Tongue (tissue), 2 donors: ENCODE results near the gene PTCD1. TPM values are rescaled to one million over a fixed set of nuclear protein-coding genes. Genes with fewer than 3 reads are reported as not detected.

Source experiments
- DNase-seq: peaks from one replicate; pipeline ENCODE4 v3.0.0-alpha.2; 2015
- total RNA-seq: library from RNA; depleted of rRNA; stranded (reverse); fragments of >200 nt; gene quantifications from one replicate; pipeline ENCODE4 v1.2.3, GENCODE V29; 2014

Gene PTCD1
- total RNA-seq, 1 donor from 2014 or later = 6.8 TPM

DNA sequence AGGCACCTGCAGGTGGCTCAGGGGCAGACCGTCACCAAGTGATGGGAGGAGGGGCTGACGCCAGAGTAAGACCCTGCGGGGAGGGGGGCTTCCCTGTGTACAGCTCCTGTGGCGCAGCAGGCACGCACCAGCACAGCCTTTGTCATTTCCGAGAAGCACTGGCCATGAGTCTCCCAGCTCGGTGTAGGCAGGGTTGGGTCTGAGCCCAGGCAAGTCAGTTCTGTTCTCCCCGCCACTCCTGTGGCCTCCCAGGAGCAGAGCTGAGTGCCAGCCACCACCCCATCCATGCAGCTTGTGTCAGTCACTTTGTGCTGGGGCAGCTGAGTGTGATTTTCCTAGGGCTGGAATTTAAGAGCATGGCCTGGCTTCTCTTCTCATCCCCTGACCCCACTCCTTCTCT, 13.3 kb upstream of the PTCD1 start:
- no peak for DNase-seq

DNA sequence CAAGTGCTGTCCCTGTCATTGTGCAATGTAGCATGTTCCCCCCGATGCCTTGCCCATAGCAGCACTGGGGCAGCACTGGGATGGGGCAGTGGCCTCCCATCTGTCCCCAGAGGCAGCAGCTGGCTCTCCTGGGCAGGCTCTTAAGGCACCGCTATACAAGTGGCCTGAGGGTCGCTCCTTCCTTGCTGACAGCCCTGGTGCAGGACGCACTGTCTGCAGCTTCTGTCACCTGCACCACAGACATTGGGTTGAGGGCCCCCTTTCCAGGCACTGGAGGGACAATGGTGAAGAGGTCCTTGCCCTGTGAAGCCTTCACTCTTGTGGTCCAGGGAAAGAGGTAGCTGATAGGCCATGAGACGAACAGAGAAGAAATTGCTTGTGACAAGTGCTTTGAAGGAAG, 10.7 kb upstream of the PTCD1 start:
- DNase-seq = no peak

DNA sequence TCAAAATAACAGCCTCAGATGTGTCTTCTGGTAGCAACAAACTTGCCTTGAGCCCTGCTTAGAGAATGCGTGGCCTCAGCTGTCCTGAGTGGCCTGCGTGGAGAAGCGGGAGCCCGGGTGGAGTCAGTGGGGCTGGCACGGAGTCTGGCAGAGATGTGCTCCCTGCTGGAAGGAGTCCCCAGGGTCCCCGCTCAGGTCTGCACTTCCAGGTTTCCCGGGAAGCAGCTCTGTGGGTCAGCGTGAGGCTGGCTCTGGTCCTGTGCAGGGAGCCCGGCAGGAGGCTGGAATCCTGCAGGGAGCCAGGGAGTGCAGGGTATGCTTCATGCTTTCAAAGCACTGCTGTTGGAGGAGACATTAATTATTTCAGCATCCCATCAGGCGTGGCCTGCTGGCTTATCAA, 10.3 kb upstream of the PTCD1 start:
- DNase-seq = no peak

DNA sequence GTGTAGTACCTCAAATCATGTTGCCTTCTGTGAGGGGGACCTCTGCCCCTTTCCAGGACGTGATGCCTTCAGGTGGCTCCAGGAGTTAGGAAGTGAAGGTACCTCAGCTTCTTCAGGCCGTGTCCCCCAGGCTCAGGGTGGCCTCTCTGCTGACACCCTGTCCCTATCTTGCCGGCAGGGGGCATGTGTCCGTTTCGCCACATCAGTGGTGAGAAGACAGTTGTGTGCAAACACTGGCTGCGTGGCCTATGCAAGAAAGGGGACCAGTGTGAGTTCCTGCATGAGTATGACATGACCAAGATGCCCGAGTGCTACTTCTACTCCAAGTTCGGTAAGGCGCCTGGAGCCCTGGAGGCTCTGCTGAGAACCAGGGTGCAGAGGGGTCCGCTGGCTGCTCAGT, 9.3 kb upstream of the PTCD1 start:
- no peak for DNase-seq

DNA sequence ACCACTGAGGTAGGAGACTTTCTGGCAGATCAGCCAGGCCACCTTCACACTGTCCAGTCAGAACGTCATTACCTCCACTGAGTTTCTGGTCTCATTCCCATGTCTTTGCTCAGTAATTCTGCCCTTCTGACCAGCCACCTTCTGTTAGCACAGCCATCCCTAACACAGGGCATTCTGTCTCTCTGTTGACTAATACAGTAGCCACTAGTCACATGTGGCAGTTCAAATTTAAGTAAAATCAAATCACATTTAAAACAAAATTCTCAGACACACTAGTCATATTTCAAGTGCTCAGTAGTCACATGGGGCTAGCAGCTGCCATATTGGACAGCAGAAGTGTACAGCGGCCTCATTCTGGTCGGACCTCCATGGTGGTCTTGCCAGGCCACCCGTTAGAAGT, 7.5 kb upstream of the PTCD1 start:
- no peak for DNase-seq

DNA sequence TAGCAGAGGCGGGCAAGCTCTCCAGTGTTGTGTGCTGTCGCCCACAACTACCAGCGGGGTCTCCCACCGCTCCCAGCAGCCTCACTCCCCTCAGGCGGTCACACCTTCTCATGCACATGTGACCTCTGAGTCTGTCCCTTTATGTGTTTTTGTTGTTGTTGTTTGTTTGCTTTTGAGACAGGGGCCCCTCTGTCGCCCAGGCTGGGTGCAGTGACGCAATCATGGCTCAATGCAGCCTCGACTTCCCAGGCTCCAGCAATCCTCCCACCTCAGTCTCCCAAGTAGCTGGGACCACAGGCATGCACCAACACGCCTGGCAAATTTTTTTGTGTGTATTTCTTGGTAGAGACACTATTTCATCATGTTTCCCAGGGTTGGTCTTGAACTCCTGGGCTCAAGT, 1.6 kb upstream of the PTCD1 start:
- DNase-seq = no peak

DNA sequence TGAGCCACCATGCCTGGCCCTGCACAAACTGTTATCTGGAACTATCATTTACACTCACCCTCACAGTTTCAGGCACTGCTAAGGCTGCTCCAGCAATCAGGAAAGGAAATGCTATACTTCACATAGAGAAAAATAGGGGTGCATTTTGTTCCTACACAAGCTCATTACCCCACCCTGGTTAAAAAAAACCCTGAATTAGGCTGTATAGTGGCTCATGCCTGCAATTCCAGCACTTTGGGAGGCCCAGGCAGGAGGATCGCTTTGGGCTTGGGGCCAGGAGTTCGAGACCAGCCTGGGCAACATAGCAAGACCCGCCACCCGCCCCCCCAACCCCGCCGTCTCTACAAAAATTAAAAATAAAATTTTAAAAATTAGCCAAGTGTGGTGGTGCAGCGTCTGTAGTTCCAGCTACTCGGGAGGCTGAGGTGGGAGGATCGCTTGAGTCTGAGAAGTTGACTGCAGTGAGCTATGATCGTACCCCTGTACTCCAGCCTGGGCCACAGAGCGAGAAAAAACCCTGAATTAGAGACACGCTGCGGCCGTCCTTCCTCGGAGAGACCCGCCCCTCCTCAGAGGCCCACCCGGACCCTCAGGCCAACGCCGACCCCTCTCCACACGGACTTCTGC, 539 bp downstream of the PTCD1 start:
- no peak for DNase-seq

DNA sequence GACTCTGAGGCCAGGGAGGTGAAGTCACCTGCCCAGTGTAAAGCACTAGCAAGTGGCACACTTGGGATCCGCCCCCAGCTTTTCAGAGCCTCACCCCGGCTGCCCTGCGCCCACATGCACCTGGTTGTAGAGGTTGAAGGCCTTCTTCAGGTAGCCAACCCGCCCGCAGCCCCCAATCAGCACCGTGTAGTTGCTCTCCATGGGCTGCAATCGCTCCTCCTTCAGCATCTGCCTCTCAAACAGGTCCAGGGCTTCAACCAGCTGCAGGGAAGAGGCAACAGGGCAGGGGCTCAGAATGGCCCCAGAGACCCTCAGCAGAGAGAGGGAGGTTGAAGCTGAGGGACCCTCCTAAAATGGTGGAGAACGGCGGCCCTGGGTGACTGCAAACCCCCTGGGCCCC, 5.4 kb downstream of the PTCD1 start:
- DNase-seq = no peak

DNA sequence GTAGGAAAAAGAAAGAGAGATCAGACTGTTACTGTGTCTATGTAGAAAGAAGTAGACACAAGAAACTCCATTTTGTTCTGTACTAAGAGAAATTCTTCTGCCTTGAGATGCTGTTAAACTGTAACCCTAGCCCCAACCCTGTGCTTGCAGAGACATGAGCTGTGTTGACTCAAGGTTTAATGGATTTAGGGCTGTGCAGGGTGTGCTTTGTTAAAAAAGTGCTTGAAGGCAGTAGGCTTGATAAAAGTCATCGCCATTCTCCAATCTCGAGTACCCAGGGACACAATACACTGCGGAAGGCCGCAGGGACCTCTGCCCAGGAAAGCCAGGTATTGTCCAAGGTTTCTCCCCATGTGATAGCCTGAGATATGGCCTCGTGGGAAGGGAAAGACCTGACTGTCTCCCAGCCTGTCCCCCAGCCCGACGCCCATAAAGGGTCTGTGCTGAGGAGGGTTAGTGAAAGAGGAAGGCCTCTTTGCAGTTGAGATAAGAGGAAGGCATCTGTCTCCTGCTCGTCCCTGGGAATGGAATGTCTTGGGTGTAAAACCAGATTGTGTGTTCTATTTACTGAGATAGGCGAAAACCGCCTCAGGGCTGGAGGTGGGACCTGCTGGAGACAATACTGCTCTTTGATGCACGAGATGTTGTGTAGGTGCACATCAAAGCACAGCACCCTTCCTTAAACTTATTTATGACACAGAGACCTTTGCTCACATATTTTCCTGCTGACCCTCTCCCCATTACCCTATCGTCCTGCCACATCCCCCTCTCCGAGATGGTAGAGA, 6.7 kb downstream of the PTCD1 start:
- peak; percentile 43 for DNase-seq

DNA sequence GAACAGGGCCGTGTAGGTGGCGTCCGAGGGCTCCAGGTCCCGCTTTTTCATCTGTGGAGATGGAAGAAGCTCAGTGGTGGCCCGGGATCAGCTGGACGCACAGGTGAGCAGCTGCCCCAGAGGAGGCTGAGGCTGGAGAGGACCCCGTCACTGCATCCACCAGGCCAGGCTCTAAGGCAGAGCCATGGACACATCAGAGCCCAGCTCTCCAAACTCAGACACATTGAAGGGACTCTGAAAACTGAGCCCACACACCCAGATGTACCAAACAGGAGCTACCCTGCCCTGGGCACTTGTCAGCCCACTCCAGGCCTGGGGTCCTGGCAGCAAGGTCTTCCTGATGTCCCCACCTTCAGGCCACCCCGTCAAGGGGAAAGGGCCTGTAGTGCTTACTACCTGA, 8.8 kb downstream of the PTCD1 start:
- DNase-seq = no peak

DNA sequence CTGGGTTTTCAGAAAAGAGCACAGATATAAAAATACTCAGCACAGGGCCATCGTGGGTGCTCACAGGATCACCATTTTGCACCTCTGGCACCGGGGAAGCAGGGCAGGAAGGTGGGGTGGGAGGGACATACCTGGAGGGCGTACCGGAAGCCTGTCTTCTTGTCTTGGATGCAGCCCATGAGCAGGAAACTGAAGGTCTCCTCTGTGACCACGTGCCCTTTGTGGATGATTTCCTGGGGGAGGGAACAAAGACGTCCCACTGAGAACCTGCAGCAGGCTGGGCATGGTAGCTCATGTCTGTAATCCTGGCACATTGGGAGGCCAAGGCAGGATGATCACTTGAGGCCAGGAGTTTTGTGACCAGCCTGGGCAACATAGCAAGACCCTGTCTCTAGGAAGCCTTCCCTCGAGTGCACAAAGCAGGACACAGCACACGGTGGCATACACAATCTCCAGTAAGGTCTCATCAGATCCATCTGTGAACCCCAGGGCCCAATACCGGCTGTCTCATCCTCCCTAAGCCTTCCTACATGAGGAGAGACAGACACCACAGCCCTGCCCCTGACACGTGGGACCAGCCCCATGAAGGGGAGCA, 9.5 kb downstream of the PTCD1 start:
- no peak for DNase-seq

DNA sequence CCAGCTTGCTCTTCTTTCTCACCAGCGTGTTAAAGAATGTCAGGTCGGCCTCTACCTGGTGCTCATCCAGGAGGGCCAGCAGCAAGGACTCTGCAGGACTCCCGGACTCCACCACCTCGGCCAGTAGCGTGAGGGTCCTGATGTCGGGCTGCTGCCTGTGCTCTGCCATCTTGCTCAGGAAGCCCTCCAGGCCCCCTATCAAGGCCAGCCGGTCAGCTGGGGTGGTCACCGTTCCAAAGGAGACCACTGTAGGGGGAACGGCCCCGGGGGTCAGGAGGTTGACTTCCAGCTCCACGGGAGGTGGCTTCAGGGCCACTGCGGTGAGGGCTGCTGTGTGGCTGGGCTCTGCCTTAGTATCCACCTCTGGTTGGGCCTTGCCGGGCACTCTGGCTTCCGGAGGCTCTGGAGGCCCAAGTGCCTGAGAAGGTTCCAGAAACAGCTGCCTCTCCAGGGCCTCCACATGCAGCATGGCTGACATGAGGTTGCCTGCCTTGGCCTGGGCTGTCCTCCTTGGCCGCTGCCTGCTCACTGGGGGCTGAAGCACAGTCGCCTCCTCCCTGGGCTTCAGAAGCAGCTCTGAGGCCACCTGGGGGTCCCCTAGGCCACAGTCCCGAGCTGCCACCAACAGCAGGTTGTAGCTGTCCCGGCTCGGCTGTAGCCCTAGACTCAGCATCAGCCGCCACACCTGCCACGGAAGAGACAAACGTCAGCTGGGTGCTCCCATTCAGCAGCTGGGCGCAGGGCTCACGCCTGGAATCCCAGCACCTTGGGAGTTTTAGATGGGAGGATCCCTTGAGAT, 13.5 kb downstream of the PTCD1 start:
- no peak for DNase-seq

DNA sequence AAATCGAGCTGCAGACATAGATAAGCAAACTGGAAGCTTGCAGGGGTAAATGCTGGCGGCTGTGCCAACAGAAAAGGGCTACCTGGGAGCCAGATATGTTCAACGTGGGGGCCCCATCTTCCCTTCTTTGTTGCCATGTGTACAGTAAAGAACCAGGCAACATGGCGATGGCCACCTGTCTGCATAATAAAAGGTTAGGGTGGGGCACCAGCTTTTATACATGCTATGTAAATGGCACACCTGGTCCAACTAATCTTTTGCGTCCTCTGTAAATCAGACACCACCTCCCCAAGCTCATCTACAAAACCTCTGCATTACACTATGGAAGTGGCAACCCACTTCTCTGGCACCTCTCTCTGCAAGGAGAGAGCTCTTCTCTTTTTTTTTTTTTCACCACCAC, 16.0 kb downstream of the PTCD1 start:
- no peak for DNase-seq

DNA sequence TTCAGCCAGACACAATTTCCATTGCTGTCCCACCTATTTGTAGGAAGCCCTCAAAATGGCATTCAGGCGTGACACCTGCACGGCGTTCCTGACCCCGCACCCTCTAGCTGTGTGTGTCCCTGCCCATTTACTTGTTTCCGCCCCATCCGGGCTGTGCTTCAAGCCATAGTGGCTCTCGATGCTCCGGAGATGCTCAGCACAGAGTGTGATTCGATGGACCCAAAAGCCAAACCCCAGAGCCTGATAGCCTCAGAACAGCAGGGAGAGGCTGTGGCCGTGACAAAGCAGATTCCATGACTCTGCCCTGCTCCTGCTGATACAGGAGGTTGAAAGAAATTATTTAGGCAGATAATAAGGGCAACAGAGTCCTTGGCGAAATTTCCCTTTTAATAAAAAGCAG, 16.4 kb downstream of the PTCD1 start:
- no peak for DNase-seq

DNA sequence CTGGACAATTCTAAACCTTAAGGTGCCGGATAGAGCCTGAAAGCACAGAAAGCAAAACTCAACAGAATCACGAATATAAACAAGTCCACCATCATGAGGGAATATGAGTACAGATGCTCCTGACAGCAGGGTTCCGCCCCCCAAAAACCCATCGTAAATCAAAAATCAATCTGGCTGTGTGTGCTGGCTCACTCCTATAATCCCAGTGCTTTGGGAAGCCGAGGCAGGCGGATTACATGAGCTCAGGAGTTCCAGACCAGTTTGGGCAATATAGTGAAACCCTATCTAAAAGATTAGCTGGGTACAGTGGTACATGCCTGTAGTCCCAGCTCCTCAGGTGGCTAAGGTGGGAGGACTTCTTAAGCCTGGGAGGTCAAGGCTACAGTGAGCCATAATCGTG, 17.6 kb downstream of the PTCD1 start:
- DNase-seq = no peak

DNA sequence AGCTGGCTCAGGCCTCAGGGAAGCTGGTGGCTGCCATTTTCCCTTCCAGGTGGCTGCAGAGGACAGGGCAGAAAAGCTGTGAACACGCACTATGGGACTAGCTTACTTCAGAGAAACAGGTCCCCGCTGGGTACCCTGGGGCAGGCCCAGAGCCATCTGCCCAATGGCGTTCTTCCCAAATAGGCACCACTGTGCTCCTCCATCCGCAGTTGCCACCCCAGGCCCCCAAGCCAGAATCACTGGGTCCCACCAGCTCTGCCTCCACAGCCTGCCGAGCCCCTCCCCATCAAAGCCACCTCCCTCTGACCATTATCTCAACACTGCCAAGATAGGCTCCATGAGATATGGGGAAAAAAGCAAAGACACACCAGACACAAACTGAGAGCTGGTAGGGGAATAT, 18.4 kb downstream of the PTCD1 start:
- no peak for DNase-seq

DNA sequence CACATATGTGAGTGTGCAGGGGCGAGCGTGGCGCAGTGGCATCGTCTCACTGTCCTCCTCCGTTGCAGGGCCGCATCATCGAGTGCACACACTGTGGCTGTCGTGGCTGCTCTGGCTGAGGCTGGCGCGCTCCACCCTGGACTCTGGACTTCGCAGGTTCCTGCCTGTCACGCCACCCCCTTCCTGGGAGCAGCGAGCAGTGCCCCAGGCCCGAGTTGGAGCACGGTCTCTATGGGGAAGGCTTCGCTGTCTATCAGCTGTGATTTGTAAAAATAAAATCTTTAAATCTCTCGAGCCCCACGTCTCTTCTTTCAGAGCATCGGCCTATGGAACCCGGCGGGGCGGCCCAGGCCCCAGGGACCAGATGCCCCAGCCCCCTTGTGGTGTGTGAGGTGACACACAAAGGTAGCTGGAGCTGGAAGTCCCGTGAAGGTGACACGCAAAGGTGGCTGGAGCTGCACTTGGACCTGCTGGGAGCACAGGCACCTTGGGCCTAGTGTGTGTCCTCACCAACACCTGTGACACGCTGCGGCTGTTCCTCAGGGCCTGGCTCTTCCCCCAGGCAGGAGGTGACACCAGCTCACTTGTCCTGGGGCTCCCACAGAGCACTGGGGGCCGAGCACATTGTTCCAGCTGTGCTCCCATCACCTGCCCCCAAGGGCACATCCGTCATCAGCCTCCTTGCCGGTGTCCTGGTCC, 19.1 kb downstream of the PTCD1 start:
- DNase-seq = no peak

DNA sequence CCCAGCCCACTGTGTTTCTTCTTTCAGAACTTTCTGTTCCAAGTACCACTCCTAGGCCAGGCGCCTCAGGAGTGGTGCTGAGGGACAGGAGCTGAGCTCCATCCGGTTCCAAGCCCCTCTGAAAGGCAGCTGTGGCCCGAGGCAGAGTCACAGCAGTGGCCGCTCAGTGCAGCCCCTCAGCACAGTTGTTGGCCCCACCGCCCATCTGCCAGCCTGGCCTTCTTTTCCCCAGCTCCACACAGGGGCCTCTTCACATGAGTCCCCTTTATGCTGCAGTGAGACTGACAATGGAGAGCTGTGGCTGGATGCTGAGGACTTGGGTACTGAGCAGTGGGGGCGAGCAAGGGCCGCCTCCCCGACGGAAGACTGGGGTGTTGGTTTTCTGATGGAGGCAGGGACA, 20.3 kb downstream of the PTCD1 start:
- DNase-seq = no peak

DNA sequence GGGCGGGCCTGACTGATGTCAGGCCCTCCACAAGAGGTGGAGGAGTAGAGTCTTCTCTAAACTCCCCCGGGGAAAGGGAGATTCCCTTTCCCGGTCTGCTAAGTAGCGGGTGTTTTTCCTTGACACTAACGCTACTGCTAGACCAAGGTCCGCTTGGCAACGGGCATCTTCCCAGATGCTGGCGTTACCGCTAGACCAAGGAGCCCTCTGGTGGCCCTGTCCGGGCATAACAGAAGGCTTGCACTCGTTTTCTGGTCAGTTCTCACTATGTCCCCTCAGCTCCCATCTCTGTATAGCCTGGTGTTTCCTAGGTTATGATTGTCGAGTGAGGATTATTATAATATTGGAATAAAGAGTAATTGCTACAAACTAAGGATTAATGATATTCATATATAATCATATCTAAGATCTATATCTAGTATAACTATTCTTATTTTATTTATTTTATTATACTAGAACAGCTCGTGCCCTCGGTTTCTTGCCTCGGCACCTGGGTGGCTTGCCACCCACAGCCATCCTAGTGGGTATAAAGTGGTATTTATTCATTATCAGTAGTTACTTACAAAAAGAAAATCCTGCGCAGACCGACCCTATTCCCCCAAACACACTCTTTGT, 23.0 kb downstream of the PTCD1 start:
- DNase-seq = peak; percentile 57

DNA sequence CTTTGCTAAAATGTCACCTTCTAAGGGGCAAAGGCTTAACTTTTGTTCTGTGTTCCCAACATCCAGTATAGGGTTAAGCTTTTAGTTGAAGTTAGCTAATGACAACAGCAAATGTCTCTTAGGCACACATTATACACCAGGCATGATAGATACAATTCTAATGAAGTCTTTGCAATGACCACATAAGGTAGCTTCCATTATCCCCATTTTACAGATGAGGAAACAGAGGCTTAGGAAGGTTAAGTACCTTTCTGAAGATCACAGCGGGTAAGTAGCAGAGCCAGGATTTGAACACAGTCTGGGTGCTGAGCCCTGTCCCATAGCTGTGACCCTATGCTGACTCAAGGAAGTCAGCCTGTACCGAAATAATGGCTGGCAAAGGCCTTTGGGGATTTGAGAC, 28.0 kb downstream of the PTCD1 start:
- no peak for DNase-seq

DNA sequence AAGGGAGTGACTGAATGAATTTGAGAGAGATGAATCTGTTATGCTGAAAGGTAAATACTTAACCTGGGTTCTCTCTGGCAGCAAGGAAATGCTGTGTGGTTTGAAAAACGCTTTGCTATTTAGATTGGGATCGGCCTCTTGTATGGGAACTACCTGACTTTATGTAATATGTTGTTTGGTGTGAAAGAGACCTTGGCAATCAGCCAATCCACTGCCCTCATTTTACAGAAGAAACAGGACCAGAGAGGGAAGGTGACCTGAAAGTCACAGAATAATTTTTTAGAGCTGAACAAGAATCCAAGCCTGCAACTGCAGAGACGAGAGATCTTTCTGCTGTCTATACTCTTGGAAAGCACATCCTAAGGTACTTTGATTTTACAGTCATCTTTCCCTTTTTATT, 28.8 kb downstream of the PTCD1 start:
- DNase-seq = no peak

DNA sequence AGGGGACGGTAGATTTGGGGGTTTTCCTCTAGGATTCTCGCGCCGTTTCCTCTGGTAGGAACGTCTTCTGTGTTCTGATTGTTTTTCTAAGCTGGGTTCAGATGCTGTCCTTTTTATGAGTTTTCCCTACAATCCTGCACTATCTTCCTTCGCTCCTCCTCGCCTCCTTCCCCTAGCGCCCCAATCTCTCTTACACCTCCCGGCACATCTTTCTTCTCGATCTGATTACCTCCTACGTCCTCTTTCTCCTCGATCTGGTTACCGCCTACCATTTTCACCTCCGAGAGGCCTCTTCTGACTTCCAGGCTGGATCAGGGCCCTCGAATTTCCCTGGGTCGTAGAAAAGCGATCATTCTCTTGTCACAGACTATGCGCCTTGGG, 29.4 kb downstream of the PTCD1 start:
- DNase-seq = peak; percentile 32
